Liver (tissue), 9 donors: ENCODE measurements around the gene NOTO. TPM values are rescaled to one million over a fixed set of nuclear protein-coding genes. Genes with fewer than 3 reads are reported as not detected.
A peak's percentile ranks its signal among the peaks of the same experiment; 100 is the strongest.

Experiments
- DNase-seq: peaks from one replicate; pipeline ENCODE4 v3.0.0-alpha.2; 2017; ENCODE audit warnings: low spot score
- H3K27ac ChIP-seq, 2 donors: one replicate each; pipeline ENCODE4 v1.7.0; 2013; ENCODE audit warnings: inconsistent platforms in 2 of 2, low read length in 2 of 2, control low read depth in 1 of 2, low read depth in 1 of 2, mild to moderate bottlenecking in 1 of 2
- H3K27me3 ChIP-seq, 4 donors: one replicate each; pipeline versions ENCODE4 v1.6.1 to v1.7.0; 2013; ENCODE audit warnings: low read length in 3 of 4, inconsistent platforms in 1 of 4, mild to moderate bottlenecking in 1 of 4, moderate library complexity in 1 of 4; ENCODE audit not compliant: control insufficient read depth in 4 of 4, insufficient read depth in 4 of 4
- H3K36me3 ChIP-seq, 4 donors: one replicate each; pipeline versions ENCODE4 v1.6.1 to v1.7.0; 2013; ENCODE audit warnings: low read length in 3 of 4, mild to moderate bottlenecking in 3 of 4, low read depth in 1 of 4, moderate library complexity in 1 of 4; ENCODE audit not compliant: control insufficient read depth in 4 of 4, insufficient read depth in 3 of 4
- H3K4me1 ChIP-seq, 4 donors: one replicate each; pipeline versions ENCODE4 v1.6.1 to v1.7.0; 2013; ENCODE audit warnings: low read length in 3 of 4, mild to moderate bottlenecking in 3 of 4, moderate library complexity in 1 of 4; ENCODE audit not compliant: control insufficient read depth in 4 of 4, insufficient read depth in 4 of 4
- H3K4me3 ChIP-seq, 3 donors: one replicate each; pipeline versions ENCODE4 v1.6.1 to v1.7.0; 2013; ENCODE audit warnings: low read length in 3 of 3, control low read depth in 1 of 3, low read depth in 1 of 3, mild to moderate bottlenecking in 1 of 3
- H3K9ac ChIP-seq, 2 donors: one replicate each; pipeline ENCODE4 v1.7.0; 2013; ENCODE audit warnings: low read length in 2 of 2, mild to moderate bottlenecking in 2 of 2, moderate library complexity in 2 of 2, control low read depth in 1 of 2, low read depth in 1 of 2
- H3K9me3 ChIP-seq, 4 donors: one replicate each; pipeline versions ENCODE4 v1.6.1 to v1.7.0; 2013; ENCODE audit warnings: low read length in 3 of 4; ENCODE audit not compliant: control insufficient read depth in 4 of 4
- EGR1 ChIP-seq, 2 donors: IDR thresholded peaks; 2 replicates each; pipeline ENCODE4 v1.6.1; 2016 to 2018; ENCODE audit warnings: antibody characterized with exemption in 2 of 2, low read depth in 2 of 2
- FOXA1 ChIP-seq: IDR thresholded peaks from 2 replicates; pipeline ENCODE4 v1.6.1; 2016; ENCODE audit warnings: antibody characterized with exemption
- FOXA2 ChIP-seq: IDR thresholded peaks from 2 replicates; pipeline ENCODE4 v1.6.1; 2016; ENCODE audit warnings: antibody characterized with exemption
- GABPA ChIP-seq, 2 donors: IDR thresholded peaks in 1 of 2; conservative IDR thresholded peaks in 1 of 2; 2 replicates each; pipeline ENCODE4 v1.6.1; 2016; ENCODE audit warnings: antibody characterized with exemption in 2 of 2, mild to moderate bottlenecking in 1 of 2, moderate library complexity in 1 of 2
- HNF4G ChIP-seq: IDR thresholded peaks from 2 replicates; pipeline ENCODE4 v1.6.1; 2016; ENCODE audit warnings: antibody characterized with exemption
- JUND ChIP-seq, 2 donors: IDR thresholded peaks; 2 replicates each; pipeline ENCODE4 v1.6.1; 2016; ENCODE audit warnings: antibody characterized with exemption in 2 of 2
- NR2F2 ChIP-seq: IDR thresholded peaks from 2 replicates; pipeline ENCODE4 v1.6.1; 2016; ENCODE audit warnings: antibody characterized with exemption
- RAD21 ChIP-seq, 2 donors: IDR thresholded peaks; 2 replicates each; pipeline ENCODE4 v1.6.1; 2016; ENCODE audit warnings: antibody characterized with exemption in 2 of 2, mild to moderate bottlenecking in 2 of 2
- RXRA ChIP-seq, 2 donors: IDR thresholded peaks; 2 replicates each; pipeline ENCODE4 v1.6.1; 2017 to 2018; ENCODE audit warnings: antibody characterized with exemption in 2 of 2, mild to moderate bottlenecking in 1 of 2
- SP1 ChIP-seq: IDR thresholded peaks from 2 replicates; pipeline ENCODE4 v1.6.1; 2018; ENCODE audit warnings: antibody characterized with exemption, mild to moderate bottlenecking
- TAF1 ChIP-seq: conservative IDR thresholded peaks from 2 replicates; pipeline ENCODE4 v1.6.1; 2016; ENCODE audit warnings: antibody characterized with exemption, mild to moderate bottlenecking
- YY1 ChIP-seq: IDR thresholded peaks from 2 replicates; pipeline ENCODE4 v1.6.1; 2016; ENCODE audit warnings: antibody characterized with exemption, mild to moderate bottlenecking
- WGBS: extraction: QIAGEN DNeasy Blood & Tissue Kit; methylation state at CpG from one replicate; pipeline ENCODE4 v1.1.7; 2013; 5-methylcytosine and 5-hydroxymethylcytosine counted together
- polyA plus RNA-seq, 2 donors: library from polyadenylated mRNA; stranded (reverse) in 1 of 2; unstranded in 1 of 2; fragments of 200-250 nt in 1 of 2; fragments of >200 nt in 1 of 2; fragmentation: Nextera tagmentation in 1 of 2; extraction: Ambion mirVana in 1 of 2; gene quantifications; one replicate each; pipeline versions ENCODE4 v1.2.1 to v1.2.3, GENCODE V29; 2013 to 2015
- total RNA-seq, 2 donors: library from RNA; depleted of rRNA; stranded (reverse); fragments of >200 nt; gene quantifications; one replicate each; pipeline ENCODE4 v1.2.3, GENCODE V29; 2014
- TF ChIP-seq, protein P1 (sequence below): IDR thresholded peaks from 2 replicates; pipeline ENCODE4 v1.6.1; 2016; ENCODE audit warnings: antibody characterized with exemption
- TF ChIP-seq, protein P2 (sequence below): IDR thresholded peaks from 2 replicates; pipeline ENCODE4 v1.6.1; 2016; ENCODE audit warnings: antibody characterized with exemption
- TF ChIP-seq, protein P3 (sequence below): fragments of 150-350 bp; IDR thresholded peaks from 2 replicates; pipeline ENCODE4 v1.5.1; 2017; ENCODE audit warnings: improper control_type of control experiment, low read depth, low read length; ENCODE audit not compliant: missing input control
- TF ChIP-seq, protein P4 (sequence below): IDR thresholded peaks from 2 replicates; pipeline ENCODE4 v1.6.1; 2016; ENCODE audit warnings: antibody characterized with exemption
- TF ChIP-seq, protein P5 (sequence below): IDR thresholded peaks from 2 replicates; pipeline ENCODE4 v1.6.1; 2016; ENCODE audit warnings: antibody characterized with exemption, mild to moderate bottlenecking
- donor health status: healthy.
- donor health status: healthy.
- donor health status: healthy.
- donor health status: healthy.
- donor health status: healthy.

NOTO gene
- total and polyA plus RNA-seq, 4 donors, result not detected

DNA sequence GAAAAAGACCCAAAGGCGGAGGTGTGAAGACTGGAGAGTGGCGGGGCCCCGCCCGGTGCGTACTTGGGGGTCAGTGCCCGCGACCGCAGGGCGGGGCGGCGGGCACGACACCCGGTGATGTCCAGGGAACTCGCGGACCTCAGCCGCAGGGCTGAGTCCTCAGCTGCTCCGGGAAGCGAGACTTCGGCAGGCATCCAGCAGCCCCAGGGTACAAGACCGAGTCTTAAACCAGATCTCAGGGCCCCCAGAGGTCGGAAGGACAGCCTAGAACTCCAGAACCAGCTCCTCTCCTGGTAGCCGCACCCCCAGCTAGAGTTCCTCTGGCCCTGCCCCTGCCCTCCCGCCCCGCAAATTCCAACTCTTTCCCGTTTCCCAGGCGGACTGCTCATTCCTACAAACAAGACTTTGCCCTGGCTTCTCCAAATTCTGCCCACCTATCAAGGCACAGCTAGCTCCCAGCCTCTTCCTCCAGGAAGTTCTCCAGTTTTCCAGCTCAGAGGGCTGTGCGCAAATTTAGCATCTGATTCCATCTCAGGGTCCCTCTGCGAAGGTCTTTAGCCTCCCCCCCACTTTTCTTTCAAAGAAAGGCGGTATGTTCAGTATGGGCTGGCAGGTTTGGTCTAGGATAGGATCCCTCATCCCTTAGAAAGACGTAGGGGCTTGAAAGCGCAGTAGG lies 26.0 kb upstream of the NOTO start (continued):
- TF ChIP-seq, protein P1, sequence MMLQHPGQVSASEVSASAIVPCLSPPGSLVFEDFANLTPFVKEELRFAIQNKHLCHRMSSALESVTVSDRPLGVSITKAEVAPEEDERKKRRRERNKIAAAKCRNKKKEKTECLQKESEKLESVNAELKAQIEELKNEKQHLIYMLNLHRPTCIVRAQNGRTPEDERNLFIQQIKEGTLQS, result no peak
- no peak for TF ChIP-seq YY1

DNA sequence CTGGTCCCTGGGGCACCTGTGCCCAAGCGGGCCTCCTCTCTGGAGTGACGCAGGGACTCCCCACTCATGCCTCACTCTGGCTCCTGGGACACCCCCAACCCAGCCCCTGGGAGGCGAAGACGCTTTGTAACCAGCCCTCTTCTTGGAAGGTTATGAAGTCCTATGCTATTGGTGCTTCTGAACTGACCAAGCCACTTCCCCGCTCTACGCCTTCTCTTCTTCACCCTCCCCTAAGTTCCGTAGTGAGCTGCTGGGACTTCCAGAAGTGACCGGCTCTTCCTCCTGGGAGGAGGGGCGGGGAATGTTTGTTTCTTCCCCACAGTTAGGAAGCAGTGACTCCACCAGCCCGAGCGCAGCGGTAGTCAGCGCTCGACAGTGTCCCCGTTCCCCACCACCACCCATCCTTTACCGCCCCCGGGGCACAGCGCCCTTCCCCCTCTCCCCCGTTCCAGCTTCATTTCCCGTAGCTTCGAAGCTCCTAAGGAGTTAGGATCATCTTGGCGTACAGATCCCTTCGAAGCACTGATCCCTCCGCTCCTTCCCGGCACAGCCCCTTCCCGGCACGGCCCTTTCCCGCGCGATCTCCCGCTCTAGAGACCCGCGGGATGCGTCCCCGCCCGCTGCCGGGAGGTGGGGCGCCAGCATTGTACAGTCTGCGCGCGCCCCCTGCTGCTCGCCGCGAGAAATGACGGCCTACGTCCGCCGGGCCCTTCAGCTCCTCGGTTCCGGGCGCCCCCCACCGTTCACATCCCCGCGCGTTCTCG lies 25.3 kb upstream of the NOTO start:
- Histone ChIP-seq H3K9me3 (no peaks in the 10 kb centered on the region), H3K4me1 (peaks cover 2 to 21% (median 15%) of the 10 kb centered on the region in 4 donors), H3K4me3 (peak overlapping the region; percentile 46 to 61 (median 50)), H3K9ac (no peak overlapping the region), H3K36me3 (no peaks in the 10 kb centered on the region), H3K27ac (peak overlapping the region in 1 of 2 donors; percentile 10), H3K27me3 (no peaks in the 10 kb centered on the region)
- under 1% methylated on average over 56 of the region's 56 CpGs for WGBS
- TF ChIP-seq, protein P2, sequence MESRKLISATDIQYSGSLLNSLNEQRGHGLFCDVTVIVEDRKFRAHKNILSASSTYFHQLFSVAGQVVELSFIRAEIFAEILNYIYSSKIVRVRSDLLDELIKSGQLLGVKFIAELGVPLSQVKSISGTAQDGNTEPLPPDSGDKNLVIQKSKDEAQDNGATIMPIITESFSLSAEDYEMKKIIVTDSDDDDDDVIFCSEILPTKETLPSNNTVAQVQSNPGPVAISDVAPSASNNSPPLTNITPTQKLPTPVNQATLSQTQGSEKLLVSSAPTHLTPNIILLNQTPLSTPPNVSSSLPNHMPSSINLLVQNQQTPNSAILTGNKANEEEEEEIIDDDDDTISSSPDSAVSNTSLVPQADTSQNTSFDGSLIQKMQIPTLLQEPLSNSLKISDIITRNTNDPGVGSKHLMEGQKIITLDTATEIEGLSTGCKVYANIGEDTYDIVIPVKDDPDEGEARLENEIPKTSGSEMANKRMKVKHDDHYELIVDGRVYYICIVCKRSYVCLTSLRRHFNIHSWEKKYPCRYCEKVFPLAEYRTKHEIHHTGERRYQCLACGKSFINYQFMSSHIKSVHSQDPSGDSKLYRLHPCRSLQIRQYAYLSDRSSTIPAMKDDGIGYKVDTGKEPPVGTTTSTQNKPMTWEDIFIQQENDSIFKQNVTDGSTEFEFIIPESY, result peak; percentile 40
- TF ChIP-seq YY1, result peak; percentile 17
- TF ChIP-seq RAD21 (IDR thresholded peaks at IDR 0.05), result peak; percentile 90 to 94
- TF ChIP-seq, protein P3, sequence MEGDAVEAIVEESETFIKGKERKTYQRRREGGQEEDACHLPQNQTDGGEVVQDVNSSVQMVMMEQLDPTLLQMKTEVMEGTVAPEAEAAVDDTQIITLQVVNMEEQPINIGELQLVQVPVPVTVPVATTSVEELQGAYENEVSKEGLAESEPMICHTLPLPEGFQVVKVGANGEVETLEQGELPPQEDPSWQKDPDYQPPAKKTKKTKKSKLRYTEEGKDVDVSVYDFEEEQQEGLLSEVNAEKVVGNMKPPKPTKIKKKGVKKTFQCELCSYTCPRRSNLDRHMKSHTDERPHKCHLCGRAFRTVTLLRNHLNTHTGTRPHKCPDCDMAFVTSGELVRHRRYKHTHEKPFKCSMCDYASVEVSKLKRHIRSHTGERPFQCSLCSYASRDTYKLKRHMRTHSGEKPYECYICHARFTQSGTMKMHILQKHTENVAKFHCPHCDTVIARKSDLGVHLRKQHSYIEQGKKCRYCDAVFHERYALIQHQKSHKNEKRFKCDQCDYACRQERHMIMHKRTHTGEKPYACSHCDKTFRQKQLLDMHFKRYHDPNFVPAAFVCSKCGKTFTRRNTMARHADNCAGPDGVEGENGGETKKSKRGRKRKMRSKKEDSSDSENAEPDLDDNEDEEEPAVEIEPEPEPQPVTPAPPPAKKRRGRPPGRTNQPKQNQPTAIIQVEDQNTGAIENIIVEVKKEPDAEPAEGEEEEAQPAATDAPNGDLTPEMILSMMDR, result peak; percentile 97
- no peak for TF ChIP-seq NR2F2
- no peak for TF ChIP-seq EGR1 (IDR thresholded peaks at IDR 0.05; ENCODE audit: low read depth in 2 of 2)
- DNase-seq, result peak; percentile 91

DNA sequence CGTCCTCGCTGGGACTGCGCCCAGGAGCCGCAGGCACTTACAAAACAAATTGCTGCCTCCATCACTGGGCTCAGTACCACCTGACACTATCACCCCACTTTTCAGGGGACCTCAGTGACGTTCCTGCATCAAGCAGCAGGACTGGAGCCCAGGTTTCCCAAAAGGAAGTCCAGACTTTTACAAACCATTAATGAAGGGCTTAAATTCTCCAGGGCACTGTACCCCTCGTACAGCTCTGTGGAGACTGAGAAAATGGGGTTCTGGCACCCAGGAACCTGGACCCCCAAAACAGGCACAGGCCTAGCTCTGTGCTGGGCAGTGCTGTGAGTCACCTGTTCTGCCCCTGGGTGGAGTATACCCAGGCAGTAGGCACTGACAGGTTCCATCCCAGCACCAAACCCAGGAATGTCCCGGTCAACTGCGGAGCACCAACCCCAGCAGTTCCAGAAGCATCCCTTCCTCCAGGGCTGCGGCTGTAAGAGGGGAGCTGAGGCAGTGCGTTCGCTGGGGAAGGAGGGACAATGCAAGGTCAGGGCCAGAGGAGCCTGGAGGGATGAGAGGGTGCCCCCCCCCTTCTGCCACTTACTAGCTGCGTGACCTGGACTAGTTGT lies 24.6 kb upstream of the NOTO start:
- Histone ChIP-seq H3K27ac (no peak overlapping the region), H3K4me1 (peaks cover 2 to 21% (median 15%) of the 10 kb centered on the region in 4 donors), H3K4me3 (no peak overlapping the region), H3K9me3 (no peaks in the 10 kb centered on the region), H3K36me3 (no peaks in the 10 kb centered on the region), H3K9ac (no peak overlapping the region), H3K27me3 (no peaks in the 10 kb centered on the region)
- DNase-seq, result no peak
- WGBS, result 17% methylated on average over 12 of the region's 12 CpGs
- TF ChIP-seq FOXA1 (no peak), TAF1 (no peak), YY1 (no peak), JUND (IDR thresholded peaks at IDR 0.05) (no peak), GABPA (IDR thresholded peaks at IDR 0.05 in 1 of 2, conservative IDR thresholded peaks at IDR 0.05 in 1 of 2) (no peak), EGR1 (IDR thresholded peaks at IDR 0.05; ENCODE audit: low read depth in 2 of 2) (no peak), RXRA (IDR thresholded peaks at IDR 0.05) (no peak), RAD21 (IDR thresholded peaks at IDR 0.05) (no peak), NR2F2 (no peak), FOXA2 (no peak), SP1 (no peak), HNF4G (no peak)
- TF ChIP-seq, protein P4, sequence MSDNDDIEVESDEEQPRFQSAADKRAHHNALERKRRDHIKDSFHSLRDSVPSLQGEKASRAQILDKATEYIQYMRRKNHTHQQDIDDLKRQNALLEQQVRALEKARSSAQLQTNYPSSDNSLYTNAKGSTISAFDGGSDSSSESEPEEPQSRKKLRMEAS, result no peak
- TF ChIP-seq, protein P5, sequence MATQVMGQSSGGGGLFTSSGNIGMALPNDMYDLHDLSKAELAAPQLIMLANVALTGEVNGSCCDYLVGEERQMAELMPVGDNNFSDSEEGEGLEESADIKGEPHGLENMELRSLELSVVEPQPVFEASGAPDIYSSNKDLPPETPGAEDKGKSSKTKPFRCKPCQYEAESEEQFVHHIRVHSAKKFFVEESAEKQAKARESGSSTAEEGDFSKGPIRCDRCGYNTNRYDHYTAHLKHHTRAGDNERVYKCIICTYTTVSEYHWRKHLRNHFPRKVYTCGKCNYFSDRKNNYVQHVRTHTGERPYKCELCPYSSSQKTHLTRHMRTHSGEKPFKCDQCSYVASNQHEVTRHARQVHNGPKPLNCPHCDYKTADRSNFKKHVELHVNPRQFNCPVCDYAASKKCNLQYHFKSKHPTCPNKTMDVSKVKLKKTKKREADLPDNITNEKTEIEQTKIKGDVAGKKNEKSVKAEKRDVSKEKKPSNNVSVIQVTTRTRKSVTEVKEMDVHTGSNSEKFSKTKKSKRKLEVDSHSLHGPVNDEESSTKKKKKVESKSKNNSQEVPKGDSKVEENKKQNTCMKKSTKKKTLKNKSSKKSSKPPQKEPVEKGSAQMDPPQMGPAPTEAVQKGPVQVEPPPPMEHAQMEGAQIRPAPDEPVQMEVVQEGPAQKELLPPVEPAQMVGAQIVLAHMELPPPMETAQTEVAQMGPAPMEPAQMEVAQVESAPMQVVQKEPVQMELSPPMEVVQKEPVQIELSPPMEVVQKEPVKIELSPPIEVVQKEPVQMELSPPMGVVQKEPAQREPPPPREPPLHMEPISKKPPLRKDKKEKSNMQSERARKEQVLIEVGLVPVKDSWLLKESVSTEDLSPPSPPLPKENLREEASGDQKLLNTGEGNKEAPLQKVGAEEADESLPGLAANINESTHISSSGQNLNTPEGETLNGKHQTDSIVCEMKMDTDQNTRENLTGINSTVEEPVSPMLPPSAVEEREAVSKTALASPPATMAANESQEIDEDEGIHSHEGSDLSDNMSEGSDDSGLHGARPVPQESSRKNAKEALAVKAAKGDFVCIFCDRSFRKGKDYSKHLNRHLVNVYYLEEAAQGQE, result no peak
- TF ChIP-seq, protein P1, result no peak
- TF ChIP-seq, protein P3, result no peak
